BLaER1 (cell line): Measurements from ENCODE around the gene AGO4.
"Not testable (repeated sequence)": the region's sequence is repeated elsewhere in the genome, so short reads cannot be mapped to it uniquely, and the experiment has no call there.

Experiments
- H3K27ac ChIP-seq: shearing (Covaris generic); formaldehyde crosslinking; 2 replicates; pipeline ENCODE4 v1.8.1; 2022
- H3K27me3 ChIP-seq: shearing (Covaris generic); formaldehyde crosslinking; 2 replicates; pipeline ENCODE4 v1.8.1; 2022
- H3K36me3 ChIP-seq: shearing (Covaris generic); formaldehyde crosslinking; 2 replicates; pipeline ENCODE4 v1.8.1; 2022
- H3K4me1 ChIP-seq: shearing (Covaris generic); formaldehyde crosslinking; 2 replicates; pipeline ENCODE4 v1.8.1; 2022
- H3K4me2 ChIP-seq: shearing (Covaris generic); formaldehyde crosslinking; 2 replicates; pipeline ENCODE4 v1.8.1; 2022
- H3K4me3 ChIP-seq: shearing (Covaris generic); formaldehyde crosslinking; 2 replicates; pipeline ENCODE4 v1.8.1; 2022
- H3K9ac ChIP-seq: shearing (Covaris generic); formaldehyde crosslinking; 2 replicates; pipeline ENCODE4 v1.8.1; 2022
- H3K9me3 ChIP-seq: shearing (Covaris generic); formaldehyde crosslinking; 2 replicates; pipeline ENCODE4 v1.8.1; 2022
- H4K20me1 ChIP-seq: shearing (Covaris generic); formaldehyde crosslinking; 2 replicates; pipeline ENCODE4 v1.8.1; 2022
- Cebpa-rat ChIP-seq: shearing (Covaris generic); IDR thresholded peaks from 2 replicates; pipeline ENCODE4 v1.8.1; 2022

AGO4 gene

GRCh38 chr1:35807614-35808449, at the start of gene AGO4:
AGO4 (plus strand) TSS chr1:35808016; CDS start chr1:35808417, 401 bp downstream.
- TF ChIP-seq Cebpa-rat: no peak
- Histone ChIP-seq H3K27ac (peak within 1 kb of the TSS; percentile 96), H3K27me3 (no peaks in the 10 kb centered on the region), H3K4me1 (peaks cover 55% of the 10 kb centered on the region), H3K9me3 (no peaks in the 10 kb centered on the region), H4K20me1 (peaks cover 15% of the 10 kb centered on the region; the same call in 1 of the 2 replicates), H3K4me3 (peak within 1 kb of the TSS; percentile 100), H3K4me2 (peak within 1 kb of the TSS; percentile 87), H3K9ac (peak within 1 kb of the TSS; percentile 98), H3K36me3 (no peaks in the 10 kb centered on the region)

- TF ChIP-seq Cebpa-rat: no peak
- Histone ChIP-seq H3K36me3 (peaks cover 66% of the 10 kb centered on the region), H3K9ac (no peak overlapping the region), H3K9me3 (no peaks in the 10 kb centered on the region), H3K4me1 (no peaks in the 10 kb centered on the region), H3K27me3 (no peaks in the 10 kb centered on the region), H3K27ac (no peak overlapping the region), H4K20me1 (no peaks in the 10 kb centered on the region), H3K4me2 (no peak overlapping the region), H3K4me3 (no peak overlapping the region)
These were observed 45.7 kb upstream of the AGO4 start for GRCh38 chr1:35762141-35762540.

GRCh38 chr1:35763201-35763600, 44.6 kb upstream of the AGO4 start:
- Histone ChIP-seq H3K4me2 (no peak overlapping the region), H3K9ac (no peak overlapping the region), H3K9me3 (no peaks in the 10 kb centered on the region), H3K27ac (no peak overlapping the region), H3K36me3 (peaks cover 55% of the 10 kb centered on the region), H3K27me3 (no peaks in the 10 kb centered on the region), H3K4me1 (peaks cover 7% of the 10 kb centered on the region), H3K4me3 (no peak overlapping the region), H4K20me1 (no peaks in the 10 kb centered on the region)
- TF ChIP-seq Cebpa-rat: no peak

- Histone ChIP-seq H3K27ac (no peak overlapping the region), H3K4me2 (no peak overlapping the region), H3K4me1 (peaks cover 13% of the 10 kb centered on the region), H3K36me3 (peaks cover 45% of the 10 kb centered on the region), H3K4me3 (no peak overlapping the region), H3K9me3 (no peaks in the 10 kb centered on the region), H3K27me3 (no peaks in the 10 kb centered on the region), H3K9ac (no peak overlapping the region), H4K20me1 (no peaks in the 10 kb centered on the region)
- TF ChIP-seq Cebpa-rat: no peak
These were observed 43.5 kb upstream of the AGO4 start for GRCh38 chr1:35764283-35764682.

- Histone ChIP-seq H3K4me2 (peak overlapping the region; percentile 73), H3K4me3 (peak overlapping the region; percentile 96), H4K20me1 (no peaks in the 10 kb centered on the region), H3K4me1 (peaks cover 23% of the 10 kb centered on the region), H3K27ac (peak overlapping the region; percentile 86), H3K27me3 (no peaks in the 10 kb centered on the region), H3K36me3 (peaks cover 9% of the 10 kb centered on the region; the same call in 1 of the 2 replicates), H3K9ac (peak overlapping the region; percentile 88), H3K9me3 (no peaks in the 10 kb centered on the region)
- no peak for TF ChIP-seq Cebpa-rat
These were observed 39.2 kb upstream of the AGO4 start for GRCh38 chr1:35768350-35769187.

- Histone ChIP-seq H3K9ac (peak overlapping the region; percentile 88), H3K36me3 (peaks cover 4% of the 10 kb centered on the region; the same call in 1 of the 2 replicates), H4K20me1 (no peaks in the 10 kb centered on the region), H3K4me1 (peaks cover 26% of the 10 kb centered on the region), H3K27me3 (no peaks in the 10 kb centered on the region), H3K9me3 (no peaks in the 10 kb centered on the region), H3K4me2 (peak overlapping the region; percentile 73), H3K27ac (peak overlapping the region; percentile 86), H3K4me3 (peak overlapping the region; percentile 96)
- TF ChIP-seq Cebpa-rat: no peak
These were observed 38.5 kb upstream of the AGO4 start for GRCh38 chr1:35769188-35769758.

- H4K20me1 ChIP-seq: no peaks in the 10 kb centered on the region
- no peak overlapping the region for H3K4me2 ChIP-seq
- no peak overlapping the region for H3K4me3 ChIP-seq
- no peaks in the 10 kb centered on the region for H3K36me3 ChIP-seq
- no peaks in the 10 kb centered on the region for H3K27me3 ChIP-seq
- H3K27ac ChIP-seq: no peak overlapping the region
- H3K4me1 ChIP-seq: peaks cover 22% of the 10 kb centered on the region
- no peak overlapping the region for H3K9ac ChIP-seq
- H3K9me3 ChIP-seq: no peaks in the 10 kb centered on the region
- no peak for TF ChIP-seq Cebpa-rat
These were observed 34.1 kb upstream of the AGO4 start for GRCh38 chr1:35773711-35774110.

GRCh38 chr1:35776172-35776571, 31.6 kb upstream of the AGO4 start:
- H3K4me2 ChIP-seq, H3K27me3 ChIP-seq, H3K9me3 ChIP-seq, H3K4me3 ChIP-seq, H3K27ac ChIP-seq, H3K36me3 ChIP-seq, H3K9ac ChIP-seq, H4K20me1 ChIP-seq: not testable (repeated sequence)
- H3K4me1 ChIP-seq: peaks cover 12% of the 10 kb centered on the region

GRCh38 chr1:35777109-35777508, 30.7 kb upstream of the AGO4 start:
- Histone ChIP-seq H3K9me3 (no peaks in the 10 kb centered on the region), H3K9ac (no peak overlapping the region), H3K4me2 (no peak overlapping the region), H3K27me3 (no peaks in the 10 kb centered on the region), H3K4me3 (no peak overlapping the region), H3K27ac (no peak overlapping the region), H3K4me1 (peaks cover 12% of the 10 kb centered on the region), H4K20me1 (no peaks in the 10 kb centered on the region), H3K36me3 (no peaks in the 10 kb centered on the region)
- TF ChIP-seq Cebpa-rat: no peak
